A549 (cell line): ENCODE data around the gene PLA1A. TPM values are rescaled to one million over a fixed set of nuclear protein-coding genes. Genes with fewer than 3 reads are reported as not detected.

ENCODE experiments used
- ATAC-seq, 2 experiments: fragments of 200-7000 bp in 1 of 2; fragments of >200 bp in 1 of 2; cut with Nextera tagmentation in 1 of 2; cut with Tn5 transposase in 1 of 2; 3 replicates each; pipeline versions ENCODE4 v1.8.0 to v1.9.1; 2018 to 2020; ENCODE audit warnings: mild to moderate bottlenecking in 1 of 2, moderate library complexity in 1 of 2
- CTCF ChIA-PET: fragments of 300-600 bp; sonication (Branson Sonifier 250); formaldehyde crosslinking; extraction: SDS; loops from one replicate; lab custom pipeline; 2021; ENCODE audit warnings: antibody characterized with exemption, inconsistent platforms; lab: Yijun Ruan, JAX
- POLR2A ChIA-PET: fragments of 350-600 bp; formaldehyde crosslinking; extraction: SDS; loops from one replicate; lab custom pipeline; 2021; ENCODE audit warnings: antibody characterized with exemption, inconsistent platforms; lab: Yijun Ruan, JAX
- DNase-seq, 2 experiments: peaks; one replicate each; pipeline versions ENCODE4 v3.0.0 to v3.0.0-alpha.2; 2011 to 2016; ENCODE audit warnings: low read depth in 1 of 2, low spot score in 1 of 2
- FAIRE-seq: peaks from 2 replicates; lab custom pipeline; 2011; peaks lifted over from hg19 to GRCh38; lab: Jason Lieb, UNC
- H3K27ac ChIP-seq, 2 experiments: fragments of >200 bp; sonication (Bioruptor Twin); formaldehyde crosslinking; 3 replicates each; pipeline ENCODE4 v1.5.1; 2016 to 2017
- H3K4me1 ChIP-seq: fragments of >200 bp; sonication (Bioruptor Twin); formaldehyde crosslinking; 3 replicates; pipeline ENCODE4 v1.6.1; 2016
- H3K4me2 ChIP-seq: fragments of >200 bp; sonication (Bioruptor Twin); formaldehyde crosslinking; 3 replicates; pipeline ENCODE4 v1.6.1; 2016
- H3K4me3 ChIP-seq: fragments of >200 bp; sonication (Bioruptor Twin); formaldehyde crosslinking; 3 replicates; pipeline ENCODE4 v1.5.1; 2016
- H3K9me3 ChIP-seq: fragments of >200 bp; sonication (Bioruptor Twin); formaldehyde crosslinking; 3 replicates; pipeline ENCODE4 v1.6.1; 2016
- CHD2 ChIP-seq: fragments of 150-350 bp; IDR thresholded peaks from 2 replicates; pipeline ENCODE4 v1.6.1; 2014; ENCODE audit warnings: low read length; ENCODE audit not compliant: partially characterized antibody
- EHF ChIP-seq: fragments of 250-450 bp; sonication (Bioruptor Pico); IDR thresholded peaks from 2 replicates; pipeline ENCODE4 v1.5.0; 2020; ENCODE audit warnings: mild to moderate bottlenecking
- EHMT2 ChIP-seq: fragments of 200-600 bp; sonication (generic); IDR thresholded peaks from 2 replicates; pipeline ENCODE4 v1.6.1; 2016; ENCODE audit warnings: antibody characterized with exemption, low read depth, mild to moderate bottlenecking, moderate library complexity
- GATA3 ChIP-seq: IDR thresholded peaks from 2 replicates; pipeline ENCODE4 v1.6.1; 2012; ENCODE audit warnings: borderline replicate concordance
- HDAC2 ChIP-seq: fragments of 200-600 bp; sonication (generic); IDR thresholded peaks from 2 replicates; pipeline ENCODE4 v1.6.1; 2016
- HES2 ChIP-seq: fragments of >200 bp; sonication (Bioruptor Twin); formaldehyde crosslinking; IDR thresholded peaks from 2 replicates; pipeline ENCODE4 v1.6.1; 2016
- HEYL ChIP-seq: fragments of 250-450 bp; sonication (Bioruptor Pico); IDR thresholded peaks from 2 replicates; pipeline ENCODE4 v1.8.0; 2021; ENCODE audit warnings: mild to moderate bottlenecking, moderate library complexity
- HMGXB4 ChIP-seq: fragments of 250-450 bp; sonication (Bioruptor Pico); IDR thresholded peaks from 2 replicates; pipeline ENCODE4 v1.5.0; 2021; ENCODE audit warnings: mild to moderate bottlenecking, moderate library complexity, borderline replicate concordance
- HOXA7 ChIP-seq: fragments of 250-450 bp; sonication (Bioruptor Pico); IDR thresholded peaks from 2 replicates; pipeline ENCODE4 v1.5.0; 2020; ENCODE audit warnings: mild to moderate bottlenecking, moderate library complexity
- HOXB5 ChIP-seq: fragments of 250-450 bp; sonication (Bioruptor Pico); IDR thresholded peaks from 2 replicates; pipeline ENCODE4 v1.5.0; 2020; ENCODE audit warnings: mild to moderate bottlenecking, moderate library complexity
- KDM1A ChIP-seq: fragments of 200-600 bp; sonication (generic); IDR thresholded peaks from 2 replicates; pipeline ENCODE4 v1.6.1; 2016; ENCODE audit warnings: low read depth, mild to moderate bottlenecking
- KDM5A ChIP-seq: fragments of 200-600 bp; sonication (generic); IDR thresholded peaks from 2 replicates; pipeline ENCODE4 v1.6.1; 2016; ENCODE audit warnings: antibody characterized with exemption, mild to moderate bottlenecking
- MAFK ChIP-seq: fragments of 450-650 bp; IDR thresholded peaks from 2 replicates; pipeline ENCODE4 v1.6.1; 2014; ENCODE audit not compliant: partially characterized antibody
- NFE2L2 ChIP-seq: fragments of 150-350 bp; conservative IDR thresholded peaks from 2 replicates; pipeline ENCODE4 v1.6.1; 2014; ENCODE audit warnings: low read length
- NR3C1 ChIP-seq: fragments of >200 bp; sonication (Bioruptor Twin); formaldehyde crosslinking; IDR thresholded peaks from 3 replicates; pipeline ENCODE4 v1.6.1; 2017
- RAD21 ChIP-seq, 2 experiments: fragments of >200 bp in 1 of 2; sonication (Bioruptor Twin) in 1 of 2; formaldehyde crosslinking in 1 of 2; IDR thresholded peaks in 1 of 2; conservative IDR thresholded peaks in 1 of 2; 2 replicates in 1 of 2; 3 replicates in 1 of 2; pipeline ENCODE4 v1.6.1; 2012 to 2018; ENCODE audit warnings: inconsistent platforms in 1 of 2
- RARB ChIP-seq: fragments of 250-450 bp; sonication (Bioruptor Pico); IDR thresholded peaks from 2 replicates; pipeline ENCODE4 v1.8.0; 2021; ENCODE audit warnings: mild to moderate bottlenecking, moderate library complexity
- RFX5 ChIP-seq: fragments of 450-650 bp; IDR thresholded peaks from 2 replicates; pipeline ENCODE4 v1.7.1; 2014; ENCODE audit warnings: antibody characterized with exemption, mild to moderate bottlenecking, moderate library complexity
- RNF2 ChIP-seq: fragments of 200-600 bp; sonication (generic); IDR thresholded peaks from 2 replicates; pipeline ENCODE4 v1.6.1; 2016; ENCODE audit warnings: low read depth, mild to moderate bottlenecking, antibody characterized with exemption, moderate library complexity, borderline replicate concordance
- SREBF2 ChIP-seq: fragments of 450-650 bp; IDR thresholded peaks from 2 replicates; pipeline ENCODE4 v1.6.1; 2014; ENCODE audit warnings: mild to moderate bottlenecking, moderate library complexity
- TP53 ChIP-seq: fragments of 250-450 bp; sonication (Bioruptor Pico); IDR thresholded peaks from 2 replicates; pipeline ENCODE4 v1.5.0; 2021; ENCODE audit warnings: mild to moderate bottlenecking, moderate library complexity
- ZC3H11A ChIP-seq: fragments of 450-650 bp; IDR thresholded peaks from 2 replicates; pipeline ENCODE4 v1.6.1; 2014; ENCODE audit warnings: antibody characterized with exemption, mild to moderate bottlenecking
- ZFP36 ChIP-seq: fragments of 450-650 bp; IDR thresholded peaks from 2 replicates; pipeline ENCODE4 v1.6.1; 2014; ENCODE audit warnings: borderline replicate concordance; ENCODE audit not compliant: partially characterized antibody
- ZNF302 ChIP-seq: fragments of 250-450 bp; sonication (Bioruptor Pico); IDR thresholded peaks from 2 replicates; pipeline ENCODE4 v1.9.0; 2021; ENCODE audit warnings: inconsistent platforms, mild to moderate bottlenecking, moderate library complexity
- ZSCAN20 ChIP-seq: fragments of 250-450 bp; sonication (Bioruptor Pico); IDR thresholded peaks from 2 replicates; pipeline ENCODE4 v1.8.0; 2022; ENCODE audit warnings: mild to moderate bottlenecking, moderate library complexity
- WGBS: methylation state at CpG from one replicate; pipeline ENCODE4 v1.1.6; 2017; ENCODE audit errors: missing lambda C conversion rate; 5-methylcytosine and 5-hydroxymethylcytosine counted together
- polyA plus RNA-seq, 4 experiments: library from polyadenylated mRNA; depleted of rRNA in 3 of 4; stranded (reverse); fragments of >200 nt; fragmentation: RNase III in 1 of 4; extraction: RNeasy Plus Mini Kit Qiagen cat#74134 plus additional on column Dnase treatment in 1 of 4; gene quantifications; 2 replicates in 3 of 4; 3 replicates in 1 of 4; pipeline ENCODE4 v1.2.3, GENCODE V29; 2011 to 2017
- TF ChIP-seq, protein P1 (sequence below): fragments of 450-650 bp; IDR thresholded peaks from 2 replicates; pipeline ENCODE4 v1.6.1; 2014; ENCODE audit warnings: antibody characterized with exemption
- TF ChIP-seq, protein P2 (sequence below): IDR thresholded peaks from 2 replicates; pipeline ENCODE4 v1.6.1; 2012; ENCODE audit warnings: low read depth, borderline replicate concordance
- TF ChIP-seq, protein P3 (sequence below): fragments of 200-600 bp; sonication (generic); IDR thresholded peaks from 2 replicates; pipeline ENCODE4 v1.6.1; 2016; ENCODE audit warnings: antibody characterized with exemption, mild to moderate bottlenecking, moderate library complexity

Gene PLA1A
- polyA plus RNA-seq, 2 of the 4 experiments (the other 2 are of a cell fraction): 0.17 to 0.18 TPM

GRCh38 chr3:119616056-119616455 lies 18.4 kb downstream of the PLA1A start:
- no peak for TF ChIP-seq TP53 (CRISPR knock-in tag)
- TF ChIP-seq RNF2: no peak
- TF ChIP-seq NR3C1: no peak
- TF ChIP-seq HOXA7: no peak
- TF ChIP-seq HDAC2: no peak
- TF ChIP-seq SREBF2: no peak
- no peak for TF ChIP-seq HMGXB4 (CRISPR knock-in tag)
- no peak for TF ChIP-seq RARB (CRISPR knock-in tag)
- TF ChIP-seq, protein P1, sequence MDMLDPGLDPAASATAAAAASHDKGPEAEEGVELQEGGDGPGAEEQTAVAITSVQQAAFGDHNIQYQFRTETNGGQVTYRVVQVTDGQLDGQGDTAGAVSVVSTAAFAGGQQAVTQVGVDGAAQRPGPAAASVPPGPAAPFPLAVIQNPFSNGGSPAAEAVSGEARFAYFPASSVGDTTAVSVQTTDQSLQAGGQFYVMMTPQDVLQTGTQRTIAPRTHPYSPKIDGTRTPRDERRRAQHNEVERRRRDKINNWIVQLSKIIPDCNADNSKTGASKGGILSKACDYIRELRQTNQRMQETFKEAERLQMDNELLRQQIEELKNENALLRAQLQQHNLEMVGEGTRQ: no peak
- TF ChIP-seq ZSCAN20: no peak
- no peak for TF ChIP-seq RAD21 (conservative IDR thresholded peaks at IDR 0.05 in 1 of 2, IDR thresholded peaks at IDR 0.05 in 1 of 2)
- TF ChIP-seq, protein P2, sequence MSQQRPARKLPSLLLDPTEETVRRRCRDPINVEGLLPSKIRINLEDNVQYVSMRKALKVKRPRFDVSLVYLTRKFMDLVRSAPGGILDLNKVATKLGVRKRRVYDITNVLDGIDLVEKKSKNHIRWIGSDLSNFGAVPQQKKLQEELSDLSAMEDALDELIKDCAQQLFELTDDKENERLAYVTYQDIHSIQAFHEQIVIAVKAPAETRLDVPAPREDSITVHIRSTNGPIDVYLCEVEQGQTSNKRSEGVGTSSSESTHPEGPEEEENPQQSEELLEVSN: no peak
- TF ChIP-seq, protein P3, sequence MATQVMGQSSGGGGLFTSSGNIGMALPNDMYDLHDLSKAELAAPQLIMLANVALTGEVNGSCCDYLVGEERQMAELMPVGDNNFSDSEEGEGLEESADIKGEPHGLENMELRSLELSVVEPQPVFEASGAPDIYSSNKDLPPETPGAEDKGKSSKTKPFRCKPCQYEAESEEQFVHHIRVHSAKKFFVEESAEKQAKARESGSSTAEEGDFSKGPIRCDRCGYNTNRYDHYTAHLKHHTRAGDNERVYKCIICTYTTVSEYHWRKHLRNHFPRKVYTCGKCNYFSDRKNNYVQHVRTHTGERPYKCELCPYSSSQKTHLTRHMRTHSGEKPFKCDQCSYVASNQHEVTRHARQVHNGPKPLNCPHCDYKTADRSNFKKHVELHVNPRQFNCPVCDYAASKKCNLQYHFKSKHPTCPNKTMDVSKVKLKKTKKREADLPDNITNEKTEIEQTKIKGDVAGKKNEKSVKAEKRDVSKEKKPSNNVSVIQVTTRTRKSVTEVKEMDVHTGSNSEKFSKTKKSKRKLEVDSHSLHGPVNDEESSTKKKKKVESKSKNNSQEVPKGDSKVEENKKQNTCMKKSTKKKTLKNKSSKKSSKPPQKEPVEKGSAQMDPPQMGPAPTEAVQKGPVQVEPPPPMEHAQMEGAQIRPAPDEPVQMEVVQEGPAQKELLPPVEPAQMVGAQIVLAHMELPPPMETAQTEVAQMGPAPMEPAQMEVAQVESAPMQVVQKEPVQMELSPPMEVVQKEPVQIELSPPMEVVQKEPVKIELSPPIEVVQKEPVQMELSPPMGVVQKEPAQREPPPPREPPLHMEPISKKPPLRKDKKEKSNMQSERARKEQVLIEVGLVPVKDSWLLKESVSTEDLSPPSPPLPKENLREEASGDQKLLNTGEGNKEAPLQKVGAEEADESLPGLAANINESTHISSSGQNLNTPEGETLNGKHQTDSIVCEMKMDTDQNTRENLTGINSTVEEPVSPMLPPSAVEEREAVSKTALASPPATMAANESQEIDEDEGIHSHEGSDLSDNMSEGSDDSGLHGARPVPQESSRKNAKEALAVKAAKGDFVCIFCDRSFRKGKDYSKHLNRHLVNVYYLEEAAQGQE: no peak
- no peak for TF ChIP-seq RFX5
- TF ChIP-seq KDM1A: no peak
- TF ChIP-seq EHF (CRISPR knock-in tag): no peak
- no peak for TF ChIP-seq KDM5A
- no peak for TF ChIP-seq NFE2L2
- no peak for TF ChIP-seq MAFK
- TF ChIP-seq, all 56 proteins: peak for 0
- DNase-seq (no peak), ATAC-seq (no peak), FAIRE-seq (no peak)
- Histone ChIP-seq H3K9me3 (peaks cover 6% of the 10 kb centered on the region), H3K4me2 (no peak overlapping the region), H3K4me1 (no peaks in the 10 kb centered on the region), H3K4me3 (no peak overlapping the region), H3K27ac (no peak overlapping the region)
- ChIA-PET CTCF (interaction anchor here (0.6 kb wide), 1 partner anchor 650 kb away, joined by 3 read pairs; no protein-coding TSS in a partner anchor), POLR2A (no interaction called here)
- WGBS: 70% methylated on average over 4 of the region's 4 CpGs

- H3K27ac ChIP-seq: no peak overlapping the region
- H3K4me1 ChIP-seq: no peaks in the 10 kb centered on the region
- ChIA-PET POLR2A (no interaction called here), CTCF (no interaction called here)
- DNase-seq: no peak
- H3K4me2 ChIP-seq: no peak overlapping the region
- H3K4me3 ChIP-seq: no peak overlapping the region
- ATAC-seq: peak in 1 of 2 experiments; percentile 19; a peak in 1 of 6 replicates
- H3K9me3 ChIP-seq: no peaks in the 10 kb centered on the region
- no peak for FAIRE-seq
- WGBS: 16% methylated on average over 7 of the region's 7 CpGs
- no peak for TF ChIP-seq TP53 (CRISPR knock-in tag)
- TF ChIP-seq ZFP36: no peak
- TF ChIP-seq HOXB5: no peak
- no peak for TF ChIP-seq ZC3H11A
- no peak for TF ChIP-seq KDM1A
- no peak for TF ChIP-seq GATA3
- TF ChIP-seq, protein P3: no peak
- no peak for TF ChIP-seq CHD2
- no peak for TF ChIP-seq EHMT2
- TF ChIP-seq HES2: no peak
- TF ChIP-seq HEYL: no peak
- no peak for TF ChIP-seq ZNF302 (CRISPR knock-in tag)
- TF ChIP-seq NR3C1: no peak
Measured at GRCh38 chr3:119619094-119619493, 21.4 kb downstream of the PLA1A start.
